Subcutaneous adipose tissue (tissue), 4 donors: ENCODE measurements around the gene GIT2. TPM values are rescaled to one million over a fixed set of nuclear protein-coding genes. Genes with fewer than 3 reads are reported as not detected.

Experiments used
- total RNA-seq, 4 donors: library from RNA; depleted of rRNA; stranded (reverse); fragments of >200 nt; gene quantifications; one replicate each; pipeline ENCODE4 v1.1.0, GENCODE V29; 2016
- TF ChIP-seq, protein P1 (sequence below): fragments of 450-650 bp; IDR thresholded peaks from one replicate; pipeline ENCODE4 v1.5.1; 2016; ENCODE audit warnings: low read depth, mild to moderate bottlenecking, control low read depth, antibody characterized with exemption, moderate library complexity

The GIT2 gene
- total RNA-seq, 4 donors from 2014 or later = 41.8 to 66.3 (median 53.5) TPM

DNA sequence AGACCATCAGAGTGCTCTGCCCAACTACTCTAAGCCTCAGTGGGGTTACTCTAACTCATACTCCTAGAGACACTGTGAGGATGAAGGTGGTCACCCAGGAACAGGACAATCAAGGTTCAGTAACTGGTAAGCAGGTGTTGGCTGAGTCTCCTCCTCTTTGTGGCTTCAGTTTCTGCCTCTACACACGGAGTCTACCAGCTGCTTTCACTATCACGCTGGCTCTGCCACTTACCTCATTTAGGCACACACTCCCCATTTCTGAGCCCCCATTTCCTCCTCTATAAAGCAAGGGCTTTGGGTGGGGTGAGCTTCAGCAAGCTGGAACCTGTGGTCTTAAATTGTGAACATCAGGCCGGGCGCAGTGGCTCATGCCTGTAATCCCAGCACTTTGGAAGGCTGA is 103.4 kb downstream of the GIT2 start:
- TF ChIP-seq, protein P1, sequence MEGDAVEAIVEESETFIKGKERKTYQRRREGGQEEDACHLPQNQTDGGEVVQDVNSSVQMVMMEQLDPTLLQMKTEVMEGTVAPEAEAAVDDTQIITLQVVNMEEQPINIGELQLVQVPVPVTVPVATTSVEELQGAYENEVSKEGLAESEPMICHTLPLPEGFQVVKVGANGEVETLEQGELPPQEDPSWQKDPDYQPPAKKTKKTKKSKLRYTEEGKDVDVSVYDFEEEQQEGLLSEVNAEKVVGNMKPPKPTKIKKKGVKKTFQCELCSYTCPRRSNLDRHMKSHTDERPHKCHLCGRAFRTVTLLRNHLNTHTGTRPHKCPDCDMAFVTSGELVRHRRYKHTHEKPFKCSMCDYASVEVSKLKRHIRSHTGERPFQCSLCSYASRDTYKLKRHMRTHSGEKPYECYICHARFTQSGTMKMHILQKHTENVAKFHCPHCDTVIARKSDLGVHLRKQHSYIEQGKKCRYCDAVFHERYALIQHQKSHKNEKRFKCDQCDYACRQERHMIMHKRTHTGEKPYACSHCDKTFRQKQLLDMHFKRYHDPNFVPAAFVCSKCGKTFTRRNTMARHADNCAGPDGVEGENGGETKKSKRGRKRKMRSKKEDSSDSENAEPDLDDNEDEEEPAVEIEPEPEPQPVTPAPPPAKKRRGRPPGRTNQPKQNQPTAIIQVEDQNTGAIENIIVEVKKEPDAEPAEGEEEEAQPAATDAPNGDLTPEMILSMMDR = no peak

DNA sequence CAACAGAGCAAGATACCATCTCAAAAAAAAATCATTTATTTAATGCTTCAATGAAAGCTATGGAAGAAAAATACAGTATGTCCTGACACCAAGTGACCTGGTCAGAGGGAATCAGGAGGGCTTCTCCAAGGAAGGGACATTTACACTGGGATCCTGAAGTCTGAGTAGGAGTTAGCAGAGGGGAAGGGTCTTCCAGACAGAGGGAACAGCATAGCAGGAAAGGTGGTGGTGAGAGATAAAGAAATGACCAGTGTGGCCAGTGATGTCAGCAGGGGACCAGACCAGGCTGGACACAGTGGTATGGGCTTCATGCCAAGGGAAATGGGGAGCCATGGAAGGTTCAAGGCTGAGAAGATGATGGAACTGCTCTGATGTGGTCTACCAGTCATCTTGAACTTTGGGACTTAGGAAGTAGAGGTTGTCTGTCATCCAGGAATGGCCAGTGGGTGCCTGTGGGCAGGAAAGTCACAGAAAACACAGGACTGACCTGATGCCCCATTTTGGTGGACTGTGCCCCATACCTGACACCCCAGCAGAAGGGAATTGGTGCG is 103.9 kb downstream of the GIT2 start:
- TF ChIP-seq, protein P1 = no peak

DNA sequence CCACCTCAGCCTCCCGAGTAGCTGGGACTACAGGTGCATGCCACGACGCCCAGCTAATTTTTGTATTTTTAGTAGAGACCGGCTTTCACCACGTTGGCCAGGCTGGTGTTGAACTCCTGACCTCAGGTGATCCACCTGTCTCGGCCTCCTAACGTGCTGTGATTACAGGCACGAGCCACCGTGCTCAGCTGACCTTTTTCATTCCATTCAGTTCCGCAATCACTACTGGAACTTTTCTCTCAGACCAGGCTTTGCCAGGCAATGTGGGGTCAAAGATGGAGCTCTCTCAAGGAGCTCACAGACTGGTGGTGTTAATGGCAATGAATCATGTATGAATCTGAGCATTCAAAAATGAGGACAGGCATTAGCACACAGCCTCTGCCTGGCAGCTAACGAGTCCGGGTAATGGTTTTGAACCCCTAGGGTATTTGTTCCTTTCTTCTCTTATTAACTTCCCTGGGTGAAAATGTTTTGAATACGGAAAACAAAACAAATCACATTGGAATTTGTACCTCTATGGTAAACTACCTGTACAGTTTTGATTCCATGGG is 105.5 kb downstream of the GIT2 start:
- TF ChIP-seq, protein P1 = no peak

DNA sequence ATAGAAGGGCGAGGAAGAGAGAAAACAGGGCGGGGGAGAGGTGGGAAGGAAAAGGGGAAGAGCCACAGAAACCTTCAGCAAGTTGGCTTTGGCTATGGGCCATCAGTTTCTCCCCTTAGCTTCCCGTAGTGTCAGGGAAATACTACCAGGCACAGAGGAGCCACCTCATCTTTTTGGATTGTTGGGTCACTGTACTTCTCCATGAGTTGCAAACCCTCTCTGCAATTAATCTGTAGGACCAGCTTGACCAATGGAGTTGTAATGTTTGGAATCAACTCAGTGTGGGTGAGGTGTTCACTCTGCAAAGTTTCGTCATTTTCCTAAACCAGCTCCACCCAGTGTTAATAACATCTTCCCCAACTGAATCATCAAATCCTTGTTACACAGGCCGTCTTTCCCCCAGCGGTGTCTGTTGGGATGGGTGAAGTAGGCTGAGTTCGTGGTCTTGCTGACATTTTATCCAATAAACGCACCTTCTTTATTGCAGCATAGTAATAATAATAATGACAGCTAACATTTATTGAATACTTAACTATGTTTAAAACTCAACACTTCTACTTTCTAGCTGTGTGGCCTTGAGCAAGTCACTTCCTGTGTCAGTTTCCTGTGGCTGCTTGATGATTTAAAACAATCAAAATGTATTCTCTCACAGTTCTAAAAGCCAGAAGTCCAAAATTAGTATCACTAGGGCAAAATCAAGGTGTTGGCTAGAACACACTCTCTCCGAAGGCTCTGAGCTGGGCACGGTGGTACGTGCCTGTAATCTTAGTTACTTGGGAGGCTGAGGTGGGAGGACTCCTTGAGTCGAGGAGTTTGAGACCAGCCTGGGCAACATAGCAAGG is 107.8 kb downstream of the GIT2 start:
- TF ChIP-seq, protein P1 = no peak

DNA sequence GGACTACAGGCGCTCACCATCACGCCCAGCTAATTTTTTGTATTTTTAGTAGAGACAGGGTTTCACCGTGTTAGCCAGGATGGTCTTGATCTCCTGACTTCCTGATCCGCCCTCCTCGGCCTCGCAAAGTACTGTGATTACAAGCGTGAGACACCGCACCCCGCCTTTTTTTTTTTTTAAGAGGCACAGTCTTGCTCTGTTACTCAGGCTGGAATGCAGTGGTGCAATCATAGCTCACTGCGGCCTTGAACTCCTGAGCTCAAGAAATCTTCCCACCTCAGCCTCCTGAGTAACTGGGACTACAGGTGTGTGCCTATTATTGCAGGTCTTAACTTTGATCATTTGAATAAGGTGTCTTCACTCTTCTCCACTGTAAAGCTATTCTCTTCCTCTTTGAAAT is 110.6 kb downstream of the GIT2 start:
- TF ChIP-seq, protein P1 = no peak

DNA sequence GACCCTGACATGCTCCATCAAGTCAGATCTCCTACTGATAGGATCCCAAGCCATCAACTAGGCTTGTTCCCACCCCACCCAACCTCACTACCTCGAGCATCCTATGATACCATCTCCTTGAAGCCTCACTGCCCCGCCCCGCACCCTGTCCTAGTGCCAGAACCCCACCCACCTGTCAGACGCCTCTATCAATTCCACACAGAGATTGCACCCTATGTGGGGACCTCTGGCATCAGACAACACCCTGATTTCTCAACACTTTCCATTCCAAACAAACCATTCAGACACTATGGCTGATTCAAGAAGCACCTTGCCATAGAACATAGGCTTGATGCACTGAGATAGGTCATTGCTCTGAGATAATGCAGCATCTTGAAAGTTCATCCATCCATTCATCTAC is 112.7 kb downstream of the GIT2 start:
- TF ChIP-seq, protein P1 = no peak

DNA sequence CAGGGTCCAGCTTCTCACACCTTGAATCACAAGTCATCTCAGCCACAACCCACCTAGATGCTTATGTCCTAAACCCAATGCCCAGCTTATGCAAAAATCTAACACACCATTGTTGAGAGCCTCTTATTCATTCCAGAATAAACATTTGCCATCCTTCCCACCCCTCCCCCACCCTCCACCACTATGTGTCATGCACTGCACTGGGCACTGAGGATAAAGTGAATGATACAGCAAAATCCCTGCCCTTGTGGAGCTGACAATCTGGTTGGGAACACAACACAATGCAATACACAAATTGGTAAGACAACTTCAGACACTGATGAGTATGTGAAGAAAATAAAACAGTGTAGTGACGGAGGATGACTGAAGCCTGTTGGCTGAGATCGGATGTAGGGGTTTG is 114.4 kb downstream of the GIT2 start:
- TF ChIP-seq, protein P1 = no peak
